ENCODE measurements around the gene AATK. TPM values are rescaled to one million over a fixed set of nuclear protein-coding genes. Genes with fewer than 3 reads are reported as not detected.

AATK gene
- total and polyA plus RNA-seq, 2 of the 13 experiments (the other 11 are each of a cell fraction or from before 2014, with no cell fraction given), result 2.9 to 8.4 TPM

- TF ChIP-seq HMGXB3 (CRISPR knock-in tag; IDR thresholded peaks at IDR 0.05; ENCODE audit: borderline replicate concordance), result peak; percentile 23; the same call in 1 of the 2 replicates
- no peak for TF ChIP-seq TFAP4 (IDR thresholded peaks at IDR 0.05; ENCODE audit: borderline replicate concordance, low read depth)
- TF ChIP-seq ZNF512 (CRISPR knock-in tag; IDR thresholded peaks at IDR 0.05), result no peak
- TF ChIP-seq KDM3A (CRISPR knock-in tag; IDR thresholded peaks at IDR 0.05; ENCODE audit: low read depth), result peak; percentile 17; the same call in 1 of the 2 replicates
- TF ChIP-seq KLF13 (CRISPR knock-in tag; IDR thresholded peaks at IDR 0.05), result peak; percentile 77
- no peak for TF ChIP-seq TOE1 (CRISPR knock-in tag; IDR thresholded peaks at IDR 0.05)
- TF ChIP-seq SKI (IDR thresholded peaks at IDR 0.05; ENCODE audit: partially characterized antibody), result no peak
- no peak for TF ChIP-seq BCL6 (CRISPR knock-in tag; IDR thresholded peaks at IDR 0.05)
- 0 out of 2 replicates have a peak, but pooled peaks have one; percentile 26 for TF ChIP-seq GPN1 (CRISPR knock-in tag; IDR thresholded peaks at IDR 0.05; ENCODE audit: borderline replicate concordance)
- no peak for TF ChIP-seq ATF4 (CRISPR knock-in tag; IDR thresholded peaks at IDR 0.05)
- TF ChIP-seq HMG20A (CRISPR knock-in tag; IDR thresholded peaks at IDR 0.05; ENCODE audit: borderline replicate concordance), result peak; percentile 9; the same call in 1 of the 2 replicates
- no peak for TF ChIP-seq ZNF232 (CRISPR knock-in tag; IDR thresholded peaks at IDR 0.05; ENCODE audit: borderline replicate concordance)
Measured at GRCh38 chr17:81142301-81143199, 23.5 kb downstream of the AATK start (continued).

Data from HepG2 (cell line).